Fibroblast of lung (primary cell): ENCODE results near the gene IMP4.

ENCODE experiments used
- CTCF ChIP-seq, 2 donors: IDR thresholded peaks in 1 of 2; conservative IDR thresholded peaks in 1 of 2; 1 replicate in 1 of 2; 2 replicates in 1 of 2; pipeline ENCODE4 v1.5.1; 2011 to 2012; ENCODE audit warnings: low read length in 2 of 2, control low read depth in 1 of 2, inconsistent platforms in 1 of 2, low read depth in 1 of 2, mild to moderate bottlenecking in 1 of 2
- EZH2 ChIP-seq: IDR thresholded peaks from 2 replicates; pipeline ENCODE4 v1.5.1; 2012; ENCODE audit warnings: low read length, control low read depth, mild to moderate bottlenecking; ENCODE audit errors: missing control alignments

GRCh38 chr2:130380096-130380934, 37.6 kb downstream of the IMP4 start:
- no peak for TF ChIP-seq CTCF (conservative IDR thresholded peaks at IDR 0.05 in 1 of 2, IDR thresholded peaks at IDR 0.05 in 1 of 2; ENCODE audit: low read depth in 1 of 2, low read length in 2 of 2)
- no peak for TF ChIP-seq EZH2
